Measurements from ENCODE around the gene KRTAP10-2. TPM values are rescaled to one million over a fixed set of nuclear protein-coding genes. Genes with fewer than 3 reads are reported as not detected.
A peak's percentile ranks its signal among the peaks of the same experiment; 100 is the strongest.

Gene KRTAP10-2
- total RNA-seq, 1 experiment from 2014 or later: not detected

DNA sequence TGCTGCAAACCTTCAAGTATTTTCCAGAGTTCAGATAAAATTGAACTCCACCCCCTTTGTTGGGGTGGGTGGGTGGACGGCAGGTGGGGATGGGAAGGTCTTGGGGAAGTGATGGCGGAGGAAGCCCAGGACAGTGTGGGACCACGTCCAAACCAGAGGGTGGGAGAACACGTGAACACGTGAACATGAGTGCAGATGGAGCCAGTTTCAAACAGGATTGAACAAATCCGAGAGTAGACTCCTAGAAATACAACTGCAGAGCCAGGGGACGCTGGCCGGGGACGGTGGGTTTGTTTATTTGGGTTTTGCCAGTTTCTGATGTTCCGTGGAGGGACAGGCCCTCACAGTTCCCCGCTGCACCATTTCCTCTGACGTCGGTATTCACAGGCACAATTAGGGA is 2.9 kb downstream of the KRTAP10-2 start:
- H3K27ac Mint-ChIP-seq: peak overlapping the region in 2 of 3 experiments; percentile 78 to 87; a peak in 5 of 7 replicates
- no peaks in the 10 kb centered on the region for H3K9me3 ChIP-seq (ENCODE audit: control insufficient read depth, low read depth, low read length)
- H3K27me3 Mint-ChIP-seq (ENCODE audit: low read depth): peaks cover 3% of the 10 kb centered on the region
- H2AK5ac ChIP-seq (ENCODE audit: insufficient read length, low read length): no peak overlapping the region
- H3K27ac ChIP-seq (ENCODE audit: insufficient read length, low read depth, low read length): peak overlapping the region; percentile 7
- H3K23ac ChIP-seq (ENCODE audit: insufficient read length, low read depth, low read length): no peak overlapping the region
- H3K56ac ChIP-seq (ENCODE audit: insufficient read length, low read depth, low read length): no peak overlapping the region
- H3T11ph ChIP-seq (ENCODE audit: low read length): peak overlapping the region; percentile 20
- peaks cover 10 to 20% of the 10 kb centered on the region in 2 experiments; a peak in 4 of 5 replicates for H3K9me3 Mint-ChIP-seq
- H3K4me1 Mint-ChIP-seq: peaks cover 46 to 54% of the 10 kb centered on the region in 2 experiments
- TF ChIP-seq, protein P1, sequence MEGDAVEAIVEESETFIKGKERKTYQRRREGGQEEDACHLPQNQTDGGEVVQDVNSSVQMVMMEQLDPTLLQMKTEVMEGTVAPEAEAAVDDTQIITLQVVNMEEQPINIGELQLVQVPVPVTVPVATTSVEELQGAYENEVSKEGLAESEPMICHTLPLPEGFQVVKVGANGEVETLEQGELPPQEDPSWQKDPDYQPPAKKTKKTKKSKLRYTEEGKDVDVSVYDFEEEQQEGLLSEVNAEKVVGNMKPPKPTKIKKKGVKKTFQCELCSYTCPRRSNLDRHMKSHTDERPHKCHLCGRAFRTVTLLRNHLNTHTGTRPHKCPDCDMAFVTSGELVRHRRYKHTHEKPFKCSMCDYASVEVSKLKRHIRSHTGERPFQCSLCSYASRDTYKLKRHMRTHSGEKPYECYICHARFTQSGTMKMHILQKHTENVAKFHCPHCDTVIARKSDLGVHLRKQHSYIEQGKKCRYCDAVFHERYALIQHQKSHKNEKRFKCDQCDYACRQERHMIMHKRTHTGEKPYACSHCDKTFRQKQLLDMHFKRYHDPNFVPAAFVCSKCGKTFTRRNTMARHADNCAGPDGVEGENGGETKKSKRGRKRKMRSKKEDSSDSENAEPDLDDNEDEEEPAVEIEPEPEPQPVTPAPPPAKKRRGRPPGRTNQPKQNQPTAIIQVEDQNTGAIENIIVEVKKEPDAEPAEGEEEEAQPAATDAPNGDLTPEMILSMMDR (conservative IDR thresholded peaks at IDR 0.05): no peak
- no peak overlapping the region for H4K5ac ChIP-seq (ENCODE audit: insufficient read length, low read depth, low read length)
- H2BK20ac ChIP-seq (ENCODE audit: low read depth, low read length, poor library complexity, severe bottlenecking): no peak overlapping the region
- H2AFZ ChIP-seq (ENCODE audit: low read length): no peak overlapping the region
- H3K4me1 ChIP-seq (ENCODE audit: insufficient read depth, low read length): peaks cover 6% of the 10 kb centered on the region; the same call in 1 of the 2 replicates
- H4K8ac ChIP-seq (replicated peaks; ENCODE audit: insufficient read length, low read depth, low read length): no peak overlapping the region
- peak overlapping the region; percentile 89 for H3K18ac ChIP-seq (ENCODE audit: insufficient read length, low read depth, low read length)
- no peaks in the 10 kb centered on the region for H3K79me1 ChIP-seq (ENCODE audit: insufficient read depth, low read depth, low read length, poor library complexity, severe bottlenecking)
- no peak overlapping the region for H4K91ac ChIP-seq (ENCODE audit: insufficient read length, low read depth, low read length)
- H2BK5ac ChIP-seq (ENCODE audit: insufficient read length, low read length): no peak overlapping the region
- no peak overlapping the region for H2BK120ac ChIP-seq (ENCODE audit: low read depth, low read length, poor library complexity, severe bottlenecking)
- no peak for DNase-seq
- no peak overlapping the region for H3K9ac ChIP-seq (ENCODE audit: extremely low read depth, insufficient read length, low read length)
- no peaks in the 10 kb centered on the region for H4K20me1 ChIP-seq (ENCODE audit: control insufficient read depth, insufficient read depth, insufficient read length)
- no peaks in the 10 kb centered on the region for H3K27me3 ChIP-seq (ENCODE audit: insufficient read depth, low read length)
- WGBS (ENCODE audit: extremely low coverage, insufficient read length, low lambda C conversion rate): no CpG with 5 or more reads among the region's 13 CpGs
- H3K14ac ChIP-seq (ENCODE audit: insufficient read depth, low read length): peak overlapping the region; percentile 59; the same call in 1 of the 2 replicates
- peak overlapping the region; percentile 3; the same call in 1 of the 2 replicates for H3K4ac ChIP-seq (ENCODE audit: low read depth, low read length)
- H3K36me3 Mint-ChIP-seq (ENCODE audit: insufficient read depth in 1 of 3, low read depth in 3 of 3): peaks cover 0 to 19% (median 9%) of the 10 kb centered on the region in 3 experiments; a peak in 3 of 7 replicates
- no peaks in the 10 kb centered on the region for H3K23me2 ChIP-seq (ENCODE audit: insufficient read length, low read depth, low read length, poor library complexity, severe bottlenecking)
- no peak overlapping the region for H2BK15ac ChIP-seq (ENCODE audit: low read depth, low read length)
- no peak overlapping the region for H3K4me3 Mint-ChIP-seq
- no peak overlapping the region for H3K4me2 ChIP-seq (ENCODE audit: insufficient read depth, insufficient read length, low read length)
- H2BK12ac ChIP-seq (ENCODE audit: insufficient read length, low read depth, low read length): no peak overlapping the region
- no peaks in the 10 kb centered on the region for H3K79me2 ChIP-seq (ENCODE audit: insufficient read depth, low read length)
